NCI-H82 treated with DMSO at 0.1 percent for 48 hours (cell line): ENCODE results near the gene EYA3.

Experiments used
- DNase-seq: peaks from one replicate; lab custom pipeline; 2025; ENCODE audit not compliant: unreplicated experiment; lab: John Stamatoyannopoulos, UW

The EYA3 gene

GRCh38 chr1:27972141-27972540 is 116.3 kb downstream of the EYA3 start:
- DNase-seq: no peak

- no peak for DNase-seq
Measured at GRCh38 chr1:27971674-27972073, 116.7 kb downstream of the EYA3 start.

- DNase-seq: no peak
Measured at GRCh38 chr1:27970401-27970800, 118.0 kb downstream of the EYA3 start.

- DNase-seq: no peak
Measured at GRCh38 chr1:27968692-27969091, 119.7 kb downstream of the EYA3 start.

GRCh38 chr1:27967884-27968466 is 120.4 kb downstream of the EYA3 start:
- DNase-seq: no peak

- DNase-seq: no peak
Measured at GRCh38 chr1:27967106-27967883, 121.1 kb downstream of the EYA3 start.

- DNase-seq: no peak
Measured at GRCh38 chr1:27966402-27967105, 121.9 kb downstream of the EYA3 start.

GRCh38 chr1:27963393-27963792 is 125.0 kb downstream of the EYA3 start:
- no peak for DNase-seq

- no peak for DNase-seq
Measured at GRCh38 chr1:27961646-27962221, 126.7 kb downstream of the EYA3 start.

- DNase-seq: no peak
Measured at GRCh38 chr1:27960762-27961645, 127.4 kb downstream of the EYA3 start.

GRCh38 chr1:27959792-27960603 is 128.4 kb downstream of the EYA3 start, which contains the start of gene XKR8:
Gene XKR8, plus strand, starts transcription at chr1:27959973. Its CDS starts 97 bp downstream, at chr1:27960070.
- DNase-seq: no peak

- no peak for DNase-seq
Measured at GRCh38 chr1:27958513-27958912, 129.9 kb downstream of the EYA3 start.

- DNase-seq: no peak
Measured at GRCh38 chr1:27957655-27958054, 130.8 kb downstream of the EYA3 start.

GRCh38 chr1:27956761-27957160 is 131.6 kb downstream of the EYA3 start:
- DNase-seq: no peak

- DNase-seq: no peak
Measured at GRCh38 chr1:27955076-27955475, 133.3 kb downstream of the EYA3 start.

- DNase-seq: no peak
Measured at GRCh38 chr1:27954186-27954585, 134.2 kb downstream of the EYA3 start.

GRCh38 chr1:27952147-27952546 is 136.3 kb downstream of the EYA3 start:
- no peak for DNase-seq

- DNase-seq: no peak
Measured at GRCh38 chr1:27951396-27951795, 137.0 kb downstream of the EYA3 start.

GRCh38 chr1:27949027-27949426 is 139.4 kb downstream of the EYA3 start:
- DNase-seq: no peak

- DNase-seq: no peak
Measured at GRCh38 chr1:27945020-27945419, 143.4 kb downstream of the EYA3 start.
